GM13976 (cell line): ENCODE measurements around the gene CASZ1.

Source experiments
- DNase-seq: peaks from one replicate; pipeline ENCODE4 v3.0.0; 2012; ENCODE audit warnings: low spot score
- in situ Hi-C: fragments of 300-500 bp; cut with MboI; formaldehyde crosslinking; loops from one replicate; pipeline ENCODE4 v1.12.0; 2022; ENCODE audit warnings: low sequenced_read_pairs, mixed read lengths, inconsistent platforms; ENCODE audit not compliant: unreplicated experiment
- TF ChIP-seq, protein P1 (sequence below): IDR thresholded peaks from 2 replicates; pipeline ENCODE4 v1.5.1; 2012; ENCODE audit warnings: borderline replicate concordance, mild to moderate bottlenecking; ENCODE audit not compliant: insufficient read depth; ENCODE audit errors: extremely low read depth, missing control alignments, control extremely low read depth

CASZ1 gene

DNA sequence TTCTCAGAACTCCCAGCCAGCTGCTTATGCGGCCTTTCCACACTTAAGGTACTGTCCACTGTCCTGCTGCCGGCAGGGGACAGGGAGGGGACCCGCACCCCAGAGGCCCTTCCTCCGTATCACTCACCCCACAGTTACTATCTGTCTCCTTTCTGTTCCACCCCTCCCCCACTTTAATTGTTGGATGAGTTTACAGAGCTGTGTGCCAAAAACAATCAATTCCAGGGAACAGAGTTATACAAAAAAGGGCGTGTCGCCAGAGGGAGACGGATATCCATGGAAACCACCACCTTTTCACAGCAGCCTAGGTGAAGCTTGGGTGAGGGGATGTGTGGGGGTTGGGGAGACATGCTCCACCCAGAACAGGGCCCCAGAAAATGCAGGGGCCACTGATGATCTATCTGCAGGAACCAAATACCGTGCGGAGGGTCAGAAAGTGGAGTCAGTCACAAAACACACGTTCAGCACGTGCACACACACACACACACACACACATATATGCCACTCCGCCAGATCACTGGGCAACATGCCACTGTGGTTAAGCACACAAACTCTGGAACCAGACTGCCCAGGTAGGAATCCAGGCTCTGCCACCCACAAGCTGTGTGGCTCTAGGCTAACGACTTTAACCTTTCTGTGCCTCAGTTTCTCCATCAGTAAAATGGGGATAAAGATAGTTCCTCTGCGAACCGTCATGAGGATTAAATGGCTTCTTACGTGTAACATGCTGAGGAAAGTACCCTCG, 30.5 kb downstream of the CASZ1 start:
- in situ Hi-C loops = no loop called here
- TF ChIP-seq, protein P1, sequence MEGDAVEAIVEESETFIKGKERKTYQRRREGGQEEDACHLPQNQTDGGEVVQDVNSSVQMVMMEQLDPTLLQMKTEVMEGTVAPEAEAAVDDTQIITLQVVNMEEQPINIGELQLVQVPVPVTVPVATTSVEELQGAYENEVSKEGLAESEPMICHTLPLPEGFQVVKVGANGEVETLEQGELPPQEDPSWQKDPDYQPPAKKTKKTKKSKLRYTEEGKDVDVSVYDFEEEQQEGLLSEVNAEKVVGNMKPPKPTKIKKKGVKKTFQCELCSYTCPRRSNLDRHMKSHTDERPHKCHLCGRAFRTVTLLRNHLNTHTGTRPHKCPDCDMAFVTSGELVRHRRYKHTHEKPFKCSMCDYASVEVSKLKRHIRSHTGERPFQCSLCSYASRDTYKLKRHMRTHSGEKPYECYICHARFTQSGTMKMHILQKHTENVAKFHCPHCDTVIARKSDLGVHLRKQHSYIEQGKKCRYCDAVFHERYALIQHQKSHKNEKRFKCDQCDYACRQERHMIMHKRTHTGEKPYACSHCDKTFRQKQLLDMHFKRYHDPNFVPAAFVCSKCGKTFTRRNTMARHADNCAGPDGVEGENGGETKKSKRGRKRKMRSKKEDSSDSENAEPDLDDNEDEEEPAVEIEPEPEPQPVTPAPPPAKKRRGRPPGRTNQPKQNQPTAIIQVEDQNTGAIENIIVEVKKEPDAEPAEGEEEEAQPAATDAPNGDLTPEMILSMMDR = no peak
- DNase-seq = no peak

DNA sequence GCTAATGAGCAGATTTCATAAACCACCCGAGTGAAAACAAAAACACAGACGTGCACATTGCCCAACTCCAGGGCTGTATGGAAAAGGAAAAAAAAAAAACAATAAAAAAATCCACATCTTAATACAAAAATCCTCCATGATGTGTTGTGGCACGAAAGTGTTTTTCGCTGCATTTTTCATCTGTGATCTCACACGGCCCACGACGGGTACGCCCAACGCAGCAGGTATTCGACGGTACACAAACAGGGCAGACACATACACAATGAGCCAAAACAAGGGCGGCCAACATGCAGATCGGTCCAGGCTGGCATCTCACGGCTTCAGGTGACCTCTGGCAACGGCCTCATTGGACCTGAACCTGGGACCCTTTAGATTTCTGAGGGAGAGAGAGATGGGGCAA, 31.1 kb downstream of the CASZ1 start:
- no peak for DNase-seq
- TF ChIP-seq, protein P1 = no peak
- in situ Hi-C loops = no loop called here

DNA sequence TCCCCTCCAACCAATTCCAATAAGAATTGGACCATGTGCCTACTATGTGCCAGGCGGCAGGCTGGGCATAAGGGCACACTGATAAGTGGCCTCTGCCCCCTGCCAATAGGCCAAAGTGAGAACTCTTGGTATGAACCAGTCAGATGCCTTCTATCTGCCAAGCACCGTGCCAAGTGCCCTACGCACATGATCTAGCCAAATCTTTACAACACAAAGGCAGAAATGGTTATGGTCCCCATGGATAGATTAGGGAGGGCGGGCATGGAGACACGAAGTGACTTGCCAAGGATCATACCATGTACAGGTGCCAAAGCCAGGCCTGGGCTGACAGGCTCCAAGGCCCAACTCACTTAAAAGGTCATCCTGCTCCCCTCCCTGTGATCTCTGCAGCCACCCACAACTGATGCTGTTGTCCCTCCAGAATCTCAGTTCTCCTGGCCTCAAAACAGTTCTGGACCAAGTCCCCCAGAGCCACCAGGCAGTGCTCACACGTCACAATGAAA, 32.1 kb downstream of the CASZ1 start:
- TF ChIP-seq, protein P1 = no peak
- no peak for DNase-seq
- in situ Hi-C loops = no loop called here

DNA sequence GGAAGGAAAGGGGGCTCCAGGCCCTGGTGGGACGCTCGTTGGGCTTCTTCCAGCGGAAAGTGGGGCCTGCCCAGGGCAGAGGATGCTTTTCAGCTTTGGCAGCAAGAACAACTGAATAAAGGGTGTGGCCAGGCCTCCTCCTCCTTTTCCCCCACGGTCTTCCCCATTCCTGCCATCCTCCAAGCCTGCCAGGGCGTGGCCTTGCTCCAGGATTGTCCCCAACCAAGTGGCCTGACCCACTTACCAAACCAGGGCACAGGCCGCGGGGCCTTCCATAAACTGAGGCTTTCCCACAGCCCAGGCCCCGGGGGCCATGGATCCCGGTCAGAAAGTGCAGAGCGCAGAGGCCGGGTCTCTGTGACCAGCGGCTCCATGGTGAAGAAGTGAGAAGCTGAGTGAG, 33.6 kb downstream of the CASZ1 start:
- TF ChIP-seq, protein P1 = no peak
- in situ Hi-C loops = no loop called here
- DNase-seq = no peak

DNA sequence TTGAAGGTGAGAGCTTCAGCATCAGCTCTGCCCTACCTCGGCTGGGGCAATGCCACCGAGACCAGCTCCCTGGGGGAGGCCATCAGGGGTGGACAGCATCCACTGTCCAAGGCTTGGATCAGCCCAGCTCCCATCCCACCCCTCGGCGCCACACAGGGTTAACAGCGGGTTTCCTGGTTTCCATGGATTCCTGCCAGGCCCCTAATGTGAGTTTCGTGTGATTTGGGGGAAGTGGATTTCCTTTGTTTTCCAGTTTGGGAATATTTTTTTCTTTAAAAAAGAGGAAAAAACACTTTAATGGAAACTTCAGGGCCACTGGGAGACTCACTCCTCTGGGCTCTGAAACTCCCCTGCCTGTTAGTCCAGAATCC, 34.3 kb downstream of the CASZ1 start:
- in situ Hi-C loops = no loop called here
- TF ChIP-seq, protein P1 = no peak
- no peak for DNase-seq

DNA sequence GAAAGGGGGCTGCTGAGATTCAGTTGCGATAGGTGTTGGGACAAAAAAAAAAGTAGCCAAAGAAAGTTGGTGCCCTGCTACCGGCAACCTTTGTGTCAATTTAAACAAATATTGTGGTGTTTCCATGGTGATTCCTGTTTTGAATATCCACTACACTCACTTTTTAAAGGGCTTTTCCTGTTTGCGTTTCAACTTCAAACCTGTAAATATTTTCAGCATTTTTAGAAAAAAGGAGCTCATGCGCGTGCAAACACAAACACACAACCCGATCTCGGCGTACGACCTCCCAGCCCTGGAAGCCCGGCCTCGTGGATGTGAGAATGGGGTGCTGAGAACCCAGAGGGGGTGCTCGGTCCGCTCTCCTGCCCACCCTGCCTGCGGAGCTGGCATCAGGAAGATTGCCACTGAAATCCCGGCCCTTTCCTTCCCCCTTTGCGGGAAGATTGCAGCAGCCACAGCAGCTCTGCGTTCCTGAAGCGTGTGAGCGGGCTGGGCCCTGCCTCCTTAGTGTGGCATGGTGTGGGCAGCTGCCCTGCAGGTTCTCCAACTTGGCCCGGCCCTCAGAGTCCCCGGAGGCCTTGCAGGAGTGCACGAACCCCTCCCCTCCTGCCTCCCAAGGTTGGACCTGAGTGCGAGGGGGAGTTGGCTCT, 34.8 kb downstream of the CASZ1 start:
- TF ChIP-seq, protein P1 = no peak
- DNase-seq = no peak
- in situ Hi-C loops = no loop called here
